ENCODE measurements around the gene ITGB1BP1. TPM values are rescaled to one million over a fixed set of nuclear protein-coding genes. Genes with fewer than 3 reads are reported as not detected.

The ITGB1BP1 gene
- total and polyA plus RNA-seq, 8 donors: 71.5 to 89.2 (median 79.2) TPM

DNA sequence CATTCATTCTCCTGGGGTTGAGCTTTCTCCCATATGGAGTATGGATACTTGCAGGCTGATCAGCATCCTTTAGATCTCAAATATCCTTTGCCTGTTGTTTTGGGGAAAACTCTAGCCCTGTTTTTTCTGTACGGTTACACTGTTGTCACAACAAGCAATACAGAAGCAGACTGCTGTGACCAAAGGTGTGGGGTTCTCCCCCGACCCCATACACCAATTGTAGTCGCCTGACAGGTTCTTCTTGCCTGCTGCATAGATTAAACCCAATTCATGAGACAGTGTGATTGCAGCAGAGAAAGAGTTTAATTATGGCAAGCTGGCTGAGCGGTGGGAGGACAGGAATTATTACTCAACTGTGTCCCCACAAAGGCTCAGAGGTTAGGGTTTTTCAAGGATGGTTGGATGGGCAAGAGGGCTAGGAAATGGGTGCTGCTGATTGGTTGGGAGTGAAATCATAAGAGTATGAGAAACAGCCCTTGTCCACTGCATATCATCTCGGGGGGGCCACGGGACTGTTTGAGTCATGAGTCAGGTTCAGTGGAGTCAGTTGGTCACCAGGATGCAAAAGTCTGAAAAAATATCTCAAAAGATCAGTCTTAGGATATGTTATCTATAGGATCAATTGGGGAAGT is 40.6 kb downstream of the ITGB1BP1 start:
- Histone ChIP-seq H3K4me3 (no peak overlapping the region), H3K27ac (no peak overlapping the region), H3K9me3 (no peaks in the 10 kb centered on the region), H3K27me3 (no peaks in the 10 kb centered on the region), H3K4me1 (peaks cover 4 to 5% of the 10 kb centered on the region in 2 donors), H3K36me3 (peaks cover 0 to 6% of the 10 kb centered on the region in 2 donors)
- intact Hi-C loops (cut with DNase I): no loop called here
- TF ChIP-seq, protein P1, sequence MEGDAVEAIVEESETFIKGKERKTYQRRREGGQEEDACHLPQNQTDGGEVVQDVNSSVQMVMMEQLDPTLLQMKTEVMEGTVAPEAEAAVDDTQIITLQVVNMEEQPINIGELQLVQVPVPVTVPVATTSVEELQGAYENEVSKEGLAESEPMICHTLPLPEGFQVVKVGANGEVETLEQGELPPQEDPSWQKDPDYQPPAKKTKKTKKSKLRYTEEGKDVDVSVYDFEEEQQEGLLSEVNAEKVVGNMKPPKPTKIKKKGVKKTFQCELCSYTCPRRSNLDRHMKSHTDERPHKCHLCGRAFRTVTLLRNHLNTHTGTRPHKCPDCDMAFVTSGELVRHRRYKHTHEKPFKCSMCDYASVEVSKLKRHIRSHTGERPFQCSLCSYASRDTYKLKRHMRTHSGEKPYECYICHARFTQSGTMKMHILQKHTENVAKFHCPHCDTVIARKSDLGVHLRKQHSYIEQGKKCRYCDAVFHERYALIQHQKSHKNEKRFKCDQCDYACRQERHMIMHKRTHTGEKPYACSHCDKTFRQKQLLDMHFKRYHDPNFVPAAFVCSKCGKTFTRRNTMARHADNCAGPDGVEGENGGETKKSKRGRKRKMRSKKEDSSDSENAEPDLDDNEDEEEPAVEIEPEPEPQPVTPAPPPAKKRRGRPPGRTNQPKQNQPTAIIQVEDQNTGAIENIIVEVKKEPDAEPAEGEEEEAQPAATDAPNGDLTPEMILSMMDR (IDR thresholded peaks at IDR 0.05): no peak
- no peak for DNase-seq
- ATAC-seq: no peak

DNA sequence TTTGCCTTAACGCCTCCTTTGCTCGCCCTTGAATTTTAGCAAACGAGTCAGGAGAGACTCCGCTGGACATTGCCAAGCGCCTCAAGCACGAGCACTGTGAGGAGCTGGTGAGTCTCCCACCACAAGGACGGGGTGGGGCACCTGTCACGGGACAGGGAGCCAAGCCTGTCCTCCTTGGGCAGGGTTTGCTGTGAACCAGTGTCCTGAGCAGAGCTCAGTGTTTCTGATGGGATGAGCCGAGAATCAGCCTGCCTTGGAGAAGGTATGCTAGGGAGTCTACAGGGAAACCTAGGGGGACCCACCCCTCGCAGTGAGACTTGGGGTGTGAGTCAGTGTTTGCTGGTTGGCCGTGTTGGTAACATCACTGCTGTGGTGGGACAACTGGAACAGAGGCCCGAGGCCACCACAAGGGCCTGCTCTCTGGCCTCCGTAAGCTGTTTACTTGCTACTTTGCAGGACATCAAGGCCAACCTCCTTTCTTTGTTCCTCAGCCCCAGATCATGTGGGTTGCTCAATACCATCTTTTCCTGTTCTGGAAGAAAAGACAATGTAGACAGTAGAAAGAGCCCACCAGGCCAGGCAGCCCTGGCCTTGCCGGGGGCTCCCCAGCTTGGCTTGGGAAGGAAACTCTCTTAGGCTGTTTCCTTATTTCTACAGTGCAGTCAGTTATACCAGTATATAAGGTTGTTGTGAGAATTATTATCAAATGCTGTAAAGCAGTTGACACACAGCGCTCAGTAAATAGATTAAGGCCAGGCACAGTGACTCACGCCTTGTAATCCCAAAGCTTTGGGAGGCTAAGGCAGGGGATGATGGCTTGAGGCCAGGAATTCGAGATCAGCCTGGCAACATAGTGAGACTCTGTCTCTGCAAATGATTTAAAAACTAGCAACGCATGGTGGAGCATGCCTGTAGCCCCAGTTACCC is 42.4 kb downstream of the ITGB1BP1 start:
- no peak overlapping the region for H3K4me3 ChIP-seq
- H3K36me3 ChIP-seq: peaks cover 0 to 14% of the 10 kb centered on the region in 2 donors
- TF ChIP-seq, protein P1 (IDR thresholded peaks at IDR 0.05): no peak
- intact Hi-C loops (cut with DNase I): no loop called here
- no peaks in the 10 kb centered on the region for H3K27me3 ChIP-seq
- ATAC-seq: peak; percentile 35
- DNase-seq: peak in 1 of 4 donors; percentile 28
- no peaks in the 10 kb centered on the region for H3K9me3 ChIP-seq
- H3K4me1 ChIP-seq: no peaks in the 10 kb centered on the region
- H3K27ac ChIP-seq: peak overlapping the region; percentile 37 to 48

DNA sequence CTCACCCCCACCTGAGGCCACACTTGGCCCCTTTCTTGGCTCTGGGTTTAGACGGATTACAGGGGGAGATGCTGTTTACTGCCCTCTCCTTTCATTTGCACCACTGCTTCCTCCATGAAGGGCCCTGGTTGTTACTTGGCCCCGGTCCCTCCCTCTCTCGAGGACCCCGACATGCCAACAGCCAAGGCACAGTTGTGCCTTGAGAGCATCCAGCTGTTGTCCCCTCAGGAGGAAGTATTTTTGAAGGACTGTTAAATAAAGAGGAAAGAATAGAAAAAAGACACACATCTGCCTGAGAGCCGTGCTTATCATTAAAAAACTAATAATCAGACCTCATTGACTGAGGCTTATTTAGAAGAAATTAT is 44.0 kb downstream of the ITGB1BP1 start:
- H3K4me1 ChIP-seq: no peaks in the 10 kb centered on the region
- H3K27ac ChIP-seq: peak overlapping the region in 1 of 2 donors; percentile 63
- TF ChIP-seq, protein P1 (IDR thresholded peaks at IDR 0.05): no peak
- H3K4me3 ChIP-seq: no peak overlapping the region
- ATAC-seq: no peak
- H3K9me3 ChIP-seq: no peaks in the 10 kb centered on the region
- intact Hi-C loops (cut with DNase I): loop anchor here in 1 of 2 donors (10.0 kb wide), 1 partner anchor 235 kb away; no protein-coding TSS in a partner anchor
- DNase-seq: peak in 1 of 4 donors; percentile 65
- H3K36me3 ChIP-seq: peaks cover 0 to 14% of the 10 kb centered on the region in 2 donors
- no peaks in the 10 kb centered on the region for H3K27me3 ChIP-seq

DNA sequence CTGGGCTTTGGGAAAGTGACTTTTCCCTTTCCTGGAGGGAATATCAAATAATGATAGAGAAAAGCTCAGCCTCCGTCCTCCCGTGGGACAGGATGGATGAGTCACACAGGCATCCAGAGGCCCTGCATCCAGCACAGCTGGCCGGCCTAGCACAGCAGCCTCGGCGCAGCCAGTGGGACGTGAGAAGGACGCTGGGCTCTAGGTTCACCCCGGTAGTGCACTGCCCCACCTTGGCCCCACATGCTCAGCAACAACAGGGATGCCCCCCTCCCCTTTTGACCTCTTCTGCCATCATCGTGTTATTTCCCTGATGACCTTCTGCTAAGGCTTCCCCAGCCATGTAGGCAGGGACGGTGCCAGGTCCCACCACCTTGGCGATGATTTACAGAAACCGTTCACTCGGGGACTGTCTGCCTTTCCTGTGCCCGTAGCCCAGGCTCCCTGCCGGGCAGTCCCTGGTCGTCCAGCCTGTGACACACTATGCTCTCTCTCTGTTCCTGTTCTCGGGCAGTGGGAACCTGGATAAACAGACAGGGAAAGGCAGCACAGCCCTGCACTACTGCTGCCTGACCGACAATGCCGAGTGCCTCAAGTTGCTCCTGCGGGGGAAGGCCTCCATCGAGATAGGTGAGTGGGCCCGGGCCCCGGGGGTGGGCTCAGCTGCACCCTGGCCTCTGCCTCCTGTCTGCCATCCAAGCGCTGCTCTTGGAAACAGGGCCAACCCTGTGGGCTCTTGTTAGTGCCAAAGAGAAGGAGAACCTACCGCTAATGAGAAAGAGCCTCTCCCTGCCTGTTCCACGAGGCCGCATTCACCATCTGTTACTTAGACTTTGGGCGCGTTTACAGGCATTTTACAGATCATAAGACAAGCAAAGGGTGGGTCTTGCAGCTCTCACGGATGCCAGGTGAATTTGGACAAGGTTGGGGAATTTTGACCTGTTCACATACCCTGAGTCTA is 44.6 kb downstream of the ITGB1BP1 start:
- Histone ChIP-seq H3K9me3 (no peaks in the 10 kb centered on the region), H3K36me3 (peaks cover 0 to 14% of the 10 kb centered on the region in 2 donors), H3K27me3 (no peaks in the 10 kb centered on the region), H3K4me1 (no peaks in the 10 kb centered on the region), H3K4me3 (no peak overlapping the region), H3K27ac (peak overlapping the region; percentile 59 to 63)
- TF ChIP-seq, protein P1 (IDR thresholded peaks at IDR 0.05): no peak
- ATAC-seq (peak; percentile 77), DNase-seq (peak in 2 of 4 donors; percentile 49 to 77)
- intact Hi-C loops (cut with DNase I): loop anchor here in 1 of 2 donors (10.0 kb wide), 1 partner anchor 234 kb away; no protein-coding TSS in a partner anchor

All from left lung (tissue), 10 donors.